Measurements from ENCODE around the gene SYTL3.

DNA sequence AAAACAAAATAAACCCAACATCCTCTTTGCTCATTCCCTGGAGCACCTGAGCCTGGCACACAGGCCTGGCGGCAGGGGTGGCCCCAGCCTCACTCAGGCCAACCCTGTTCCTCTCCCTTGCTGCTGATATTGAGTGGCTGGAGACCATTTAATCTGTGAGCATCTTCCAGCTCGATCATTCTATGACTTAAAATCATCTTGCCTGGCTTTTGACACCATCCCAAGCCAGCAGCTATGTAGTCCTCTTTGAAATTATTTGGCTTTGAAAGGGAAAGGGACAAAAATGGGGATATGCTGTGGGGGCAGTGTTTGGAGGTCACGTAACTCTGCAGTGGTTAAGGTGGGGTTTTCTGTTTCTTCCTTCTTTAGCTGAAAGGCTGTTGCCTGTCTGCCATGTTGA, 146.5 kb downstream of the SYTL3 start:
- TF ChIP-seq GATA2 (IDR thresholded peaks at IDR 0.05; ENCODE audit: low read depth, low read length) (no peak), GATA3 (IDR thresholded peaks at IDR 0.05; ENCODE audit: low read depth, low read length) (no peak)

Data from SH-SY5Y (cell line).